Transverse colon (tissue), 4 donors: ENCODE data around the gene GRSF1. TPM values are rescaled to one million over a fixed set of nuclear protein-coding genes. Genes with fewer than 3 reads are reported as not detected.
"Not testable (repeated sequence)": the region's sequence is repeated elsewhere in the genome, so short reads cannot be mapped to it uniquely, and the experiment has no call there.

Experiments
- DNase-seq: peaks from one replicate; pipeline ENCODE4 v3.0.0-alpha.2; 2019
- H3K27ac ChIP-seq, 4 donors: fragments of 200-600 bp; sonication (generic); 2 replicates each; pipeline ENCODE4 v1.5.1; 2016 to 2018; ENCODE audit warnings: inconsistent platforms in 4 of 4
- H3K27me3 ChIP-seq: fragments of 200-600 bp; sonication (generic); 2 replicates; pipeline ENCODE4 v1.5.1; 2017; ENCODE audit warnings: inconsistent platforms
- H3K36me3 ChIP-seq, 4 donors: fragments of 200-600 bp; sonication (generic); 2 replicates each; pipeline ENCODE4 v1.5.1; 2017 to 2019; ENCODE audit warnings: inconsistent platforms in 4 of 4
- H3K4me1 ChIP-seq, 4 donors: fragments of 200-600 bp; sonication (generic); 2 replicates each; pipeline ENCODE4 v1.5.1; 2017 to 2020; ENCODE audit warnings: inconsistent platforms in 4 of 4
- H3K4me3 ChIP-seq, 4 donors: fragments of 200-600 bp; sonication (generic); 1 replicate in 1 of 4; 2 replicates in 3 of 4; pipeline versions ENCODE4 v1.5.1 to v1.6.1; 2017 to 2019; ENCODE audit warnings: inconsistent platforms in 4 of 4
- H3K9me3 ChIP-seq, 2 donors: fragments of 200-600 bp; sonication (generic); 2 replicates each; pipeline ENCODE4 v1.5.1; 2017 to 2019; ENCODE audit warnings: inconsistent platforms in 2 of 2
- EP300 ChIP-seq: sonication (generic); formaldehyde crosslinking; IDR thresholded peaks from one replicate; pipeline ENCODE4 v1.6.1; 2017; ENCODE audit warnings: antibody characterized with exemption, low read depth
- POLR2A ChIP-seq: fragments of 450-650 bp; IDR thresholded peaks from one replicate; pipeline ENCODE4 v1.6.1; 2016; ENCODE audit warnings: antibody characterized with exemption, mild to moderate bottlenecking, moderate library complexity
- POLR2AphosphoS5 ChIP-seq, 3 donors: sonication (generic); formaldehyde crosslinking; IDR thresholded peaks; one replicate each; pipeline ENCODE4 v1.6.1; 2016; ENCODE audit warnings: antibody characterized with exemption in 3 of 3
- WGBS, 2 donors: methylation state at CpG; one replicate each; pipeline ENCODE4 v1.1.5; 2018; ENCODE audit warnings: low coverage in 1 of 2; 5-methylcytosine and 5-hydroxymethylcytosine counted together
- in situ Hi-C, 4 donors: fragments of 200-750 bp; cut with MboI; loops; one replicate each; pipeline versions ENCODE4 v1.15.0 to v1.15.1; 2017; ENCODE audit warnings: low sequenced_read_pairs in 3 of 4, low pct_ligation_motif_present in 1 of 4, low pct_unique_long_range_greater_than_20kb in 1 of 4
- intact Hi-C: fragments of 100-400 bp; cut with DNase I; formaldehyde crosslinking; loops from one replicate; pipeline ENCODE4 v1.15.1; 2023; ENCODE audit warnings: low total_unique reads
- total RNA-seq, 4 donors: library from RNA; depleted of rRNA; stranded (reverse); fragments of >200 nt; gene quantifications; one replicate each; pipeline ENCODE4 v1.1.0, GENCODE V29; 2016
- TF ChIP-seq, protein P1 (sequence below), 5 experiments: fragments of 200-600 bp in 3 of 5; fragments of 450-650 bp in 2 of 5; sonication (generic) in 3 of 5; IDR thresholded peaks; 1 replicate in 2 of 5; 2 replicates in 3 of 5; pipeline ENCODE4 v1.5.1; 2016 to 2017; ENCODE audit warnings: antibody characterized with exemption in 5 of 5, inconsistent platforms in 3 of 5, mild to moderate bottlenecking in 2 of 5, moderate library complexity in 1 of 5

The GRSF1 gene
- total RNA-seq, 4 donors from 2014 or later, result 42.6 to 63.2 (median 60.8) TPM

GRCh38 chr4:70788733-70789132 lies 51.0 kb downstream of the GRSF1 start:
- DNase-seq, result no peak
- H3K4me1 ChIP-seq, result no peaks in the 10 kb centered on the region
- H3K9me3 ChIP-seq, result no peaks in the 10 kb centered on the region
- in situ Hi-C loops (no loop called here), intact Hi-C loops (no loop called here)
- no peak overlapping the region for H3K27ac ChIP-seq
- 94% methylated on average over 1 of the region's 1 CpG; no CpG with 5 or more reads in 1 of the 2 donors for WGBS, 2 donors
- H3K4me3 ChIP-seq, result no peak overlapping the region
- no peaks in the 10 kb centered on the region for H3K27me3 ChIP-seq
- TF ChIP-seq EP300, result no peak
- no peak for TF ChIP-seq POLR2A
- no peak for TF ChIP-seq POLR2AphosphoS5 (IDR thresholded peaks at IDR 0.05)
- TF ChIP-seq, protein P1, sequence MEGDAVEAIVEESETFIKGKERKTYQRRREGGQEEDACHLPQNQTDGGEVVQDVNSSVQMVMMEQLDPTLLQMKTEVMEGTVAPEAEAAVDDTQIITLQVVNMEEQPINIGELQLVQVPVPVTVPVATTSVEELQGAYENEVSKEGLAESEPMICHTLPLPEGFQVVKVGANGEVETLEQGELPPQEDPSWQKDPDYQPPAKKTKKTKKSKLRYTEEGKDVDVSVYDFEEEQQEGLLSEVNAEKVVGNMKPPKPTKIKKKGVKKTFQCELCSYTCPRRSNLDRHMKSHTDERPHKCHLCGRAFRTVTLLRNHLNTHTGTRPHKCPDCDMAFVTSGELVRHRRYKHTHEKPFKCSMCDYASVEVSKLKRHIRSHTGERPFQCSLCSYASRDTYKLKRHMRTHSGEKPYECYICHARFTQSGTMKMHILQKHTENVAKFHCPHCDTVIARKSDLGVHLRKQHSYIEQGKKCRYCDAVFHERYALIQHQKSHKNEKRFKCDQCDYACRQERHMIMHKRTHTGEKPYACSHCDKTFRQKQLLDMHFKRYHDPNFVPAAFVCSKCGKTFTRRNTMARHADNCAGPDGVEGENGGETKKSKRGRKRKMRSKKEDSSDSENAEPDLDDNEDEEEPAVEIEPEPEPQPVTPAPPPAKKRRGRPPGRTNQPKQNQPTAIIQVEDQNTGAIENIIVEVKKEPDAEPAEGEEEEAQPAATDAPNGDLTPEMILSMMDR (IDR thresholded peaks at IDR 0.05), result no peak
- H3K36me3 ChIP-seq, result peaks cover 0 to 53% (median 8%) of the 10 kb centered on the region in 4 donors

GRCh38 chr4:70787496-70787895 lies 52.2 kb downstream of the GRSF1 start:
- Histone ChIP-seq H3K4me1 (no peaks in the 10 kb centered on the region), H3K27ac (no peak overlapping the region), H3K36me3 (peaks cover 0 to 50% (median 8%) of the 10 kb centered on the region in 4 donors), H3K9me3 (no peaks in the 10 kb centered on the region), H3K27me3 (no peaks in the 10 kb centered on the region), H3K4me3 (no peak overlapping the region)
- TF ChIP-seq POLR2A, result no peak
- TF ChIP-seq POLR2AphosphoS5 (IDR thresholded peaks at IDR 0.05), result no peak
- TF ChIP-seq EP300, result no peak
- intact Hi-C loops, result no loop called here
- in situ Hi-C loops, result no loop called here
- no peak for DNase-seq
- 98 to 100% methylated on average over 5 of the region's 5 CpGs for WGBS, 2 donors

GRCh38 chr4:70783096-70783495 lies 56.6 kb downstream of the GRSF1 start:
- Histone ChIP-seq H3K36me3 (peaks cover 0 to 30% (median 6%) of the 10 kb centered on the region in 4 donors), H3K4me3 (no peak overlapping the region), H3K9me3 (no peaks in the 10 kb centered on the region), H3K27me3 (no peaks in the 10 kb centered on the region), H3K27ac (no peak overlapping the region), H3K4me1 (peaks cover 0 to 6% (median 0%) of the 10 kb centered on the region in 4 donors)
- TF ChIP-seq POLR2A, result no peak
- no peak for TF ChIP-seq POLR2AphosphoS5 (IDR thresholded peaks at IDR 0.05)
- TF ChIP-seq, protein P1 (IDR thresholded peaks at IDR 0.05), result no peak
- TF ChIP-seq EP300, result no peak
- in situ Hi-C loops, result no loop called here
- DNase-seq, result no peak
- 92 to 96% methylated on average over 2 to 4 of the region's 4 CpGs for WGBS, 2 donors
- intact Hi-C loops, result no loop called here

GRCh38 chr4:70778888-70779422 lies 60.7 kb downstream of the GRSF1 start:
- Histone ChIP-seq H3K27me3 (no peaks in the 10 kb centered on the region), H3K4me1 (peaks cover 0 to 6% (median 0%) of the 10 kb centered on the region in 4 donors), H3K27ac (peak overlapping the region in 3 of 4 donors; percentile 1 to 42 (median 37)), H3K36me3 (peaks cover 0 to 8% (median 4%) of the 10 kb centered on the region in 4 donors), H3K4me3 (no peak overlapping the region), H3K9me3 (no peaks in the 10 kb centered on the region)
- peak in 2 of 3 donors; percentile 36 to 40 for TF ChIP-seq POLR2AphosphoS5 (IDR thresholded peaks at IDR 0.05)
- no peak for TF ChIP-seq EP300
- 54 to 64% methylated on average over 5 of the region's 5 CpGs for WGBS, 2 donors
- intact Hi-C loops, result no loop called here
- no peak for DNase-seq
- in situ Hi-C loops, result no loop called here

DNA sequence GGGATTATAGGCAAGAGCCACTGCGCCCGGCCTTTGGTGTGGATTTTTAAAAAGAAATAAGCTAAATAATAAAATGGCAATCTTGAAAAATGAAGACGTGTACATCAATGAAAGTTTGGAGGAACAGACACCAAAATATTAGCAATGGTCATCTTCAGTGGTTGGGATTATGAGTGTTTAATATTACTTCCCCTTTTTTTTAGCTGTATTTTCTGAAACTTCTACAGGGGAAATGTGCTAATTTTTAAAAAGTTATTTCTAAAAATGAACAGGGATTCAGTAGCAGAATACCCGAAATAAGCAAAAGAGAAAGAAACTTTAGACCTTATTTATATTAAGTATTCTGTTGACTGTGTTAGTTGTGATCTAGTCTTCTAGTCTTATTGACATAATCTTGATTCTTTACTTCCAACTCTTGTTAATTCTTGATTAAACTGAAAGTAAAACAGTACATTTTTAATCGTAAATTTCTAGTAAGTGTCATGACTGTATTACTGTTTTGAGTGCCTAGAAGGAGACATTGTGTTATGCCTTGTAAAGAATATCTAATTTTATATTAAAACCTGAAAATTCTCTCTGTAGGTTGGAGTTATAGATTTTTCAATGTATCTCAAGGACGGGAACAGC lies 66.6 kb downstream of the GRSF1 start:
- intact Hi-C loops, result no loop called here
- H3K36me3 ChIP-seq, result peaks cover 0 to 26% (median 11%) of the 10 kb centered on the region in 4 donors
- TF ChIP-seq, protein P1 (IDR thresholded peaks at IDR 0.05), result no peak
- no peak for TF ChIP-seq POLR2A
- no peak for TF ChIP-seq EP300
- TF ChIP-seq POLR2AphosphoS5 (IDR thresholded peaks at IDR 0.05), result no peak
- no peak overlapping the region for H3K4me3 ChIP-seq
- no peaks in the 10 kb centered on the region for H3K9me3 ChIP-seq
- in situ Hi-C loops, result no loop called here
- DNase-seq, result no peak
- H3K27ac ChIP-seq, result no peak overlapping the region
- WGBS, 2 donors, result 84 to 94% methylated on average over 6 of the region's 6 CpGs
- H3K4me1 ChIP-seq, result no peaks in the 10 kb centered on the region
- no peaks in the 10 kb centered on the region for H3K27me3 ChIP-seq

- DNase-seq, intact Hi-C loops, H3K4me1 ChIP-seq, H3K4me3 ChIP-seq, H3K27me3 ChIP-seq, H3K27ac ChIP-seq, H3K9me3 ChIP-seq, in situ Hi-C loops: not testable (repeated sequence)
- peaks cover 0 to 23% (median 11%) of the 10 kb centered on the region in 4 donors for H3K36me3 ChIP-seq
- 100% methylated on average over 1 of the region's 1 CpG for WGBS, 2 donors
Measured at GRCh38 chr4:70769396-70769795, 70.3 kb downstream of the GRSF1 start.
